H9 (cell line): ENCODE measurements around the gene ZNF524. TPM values are rescaled to one million over a fixed set of nuclear protein-coding genes. Genes with fewer than 3 reads are reported as not detected.
"Not testable (repeated sequence)": the region's sequence is repeated elsewhere in the genome, so short reads cannot be mapped to it uniquely, and the experiment has no call there.

ENCODE experiments used
- DNase-seq: peaks from one replicate; pipeline ENCODE4 v3.0.0-alpha.2; 2017
- H2AFZ ChIP-seq: one replicate; pipeline ENCODE4 v1.6.1; 2013; ENCODE audit warnings: mild to moderate bottlenecking, low read length, control low read depth, moderate library complexity
- H2AK5ac ChIP-seq: 2 replicates; pipeline ENCODE4 v1.6.1; 2013; ENCODE audit warnings: low read length, control low read depth, mixed read lengths; ENCODE audit not compliant: insufficient read length
- H2BK120ac ChIP-seq: one replicate; pipeline ENCODE4 v1.6.1; 2013; ENCODE audit warnings: low read depth, mild to moderate bottlenecking, low read length, control low read depth, inconsistent platforms; ENCODE audit not compliant: poor library complexity, severe bottlenecking
- H2BK12ac ChIP-seq: 2 replicates; pipeline ENCODE4 v1.6.1; 2013; ENCODE audit warnings: low read length, control low read depth, mixed read lengths, low read depth; ENCODE audit not compliant: insufficient read length
- H2BK15ac ChIP-seq: 2 replicates; pipeline ENCODE4 v1.6.1; 2013; ENCODE audit warnings: low read depth, low read length, control low read depth
- H2BK20ac ChIP-seq: one replicate; pipeline ENCODE4 v1.6.1; 2013; ENCODE audit warnings: low read depth, mild to moderate bottlenecking, low read length, control low read depth, inconsistent platforms; ENCODE audit not compliant: poor library complexity, severe bottlenecking
- H2BK5ac ChIP-seq: 2 replicates; pipeline ENCODE4 v1.6.1; 2013; ENCODE audit warnings: low read length, control low read depth, mixed read lengths; ENCODE audit not compliant: insufficient read length
- H3K14ac ChIP-seq: 2 replicates; pipeline ENCODE4 v1.6.1; 2013; ENCODE audit warnings: low read length, control low read depth; ENCODE audit not compliant: insufficient read depth
- H3K18ac ChIP-seq: 2 replicates; pipeline ENCODE4 v1.6.1; 2013; ENCODE audit warnings: low read depth, mild to moderate bottlenecking, mixed read lengths, low read length, control low read depth; ENCODE audit not compliant: insufficient read length
- H3K23ac ChIP-seq: 2 replicates; pipeline ENCODE4 v1.6.1; 2013; ENCODE audit warnings: low read length, control low read depth, mixed read lengths, low read depth; ENCODE audit not compliant: insufficient read length
- H3K23me2 ChIP-seq: 2 replicates; pipeline ENCODE4 v1.6.1; 2013; ENCODE audit warnings: low read depth, mild to moderate bottlenecking, mixed read lengths, low read length, control low read depth; ENCODE audit not compliant: insufficient read length, poor library complexity, severe bottlenecking
- H3K27ac ChIP-seq: 2 replicates; pipeline ENCODE4 v1.5.1; 2013; ENCODE audit warnings: low read length, control low read depth, mixed read lengths, low read depth; ENCODE audit not compliant: insufficient read length
- H3K27me3 ChIP-seq: 2 replicates; pipeline ENCODE4 v1.6.1; 2013; ENCODE audit warnings: low read length, control low read depth, inconsistent platforms; ENCODE audit not compliant: insufficient read depth
- H3K4ac ChIP-seq: 2 replicates; pipeline ENCODE4 v1.6.1; 2013; ENCODE audit warnings: low read depth, mild to moderate bottlenecking, control low read depth, inconsistent platforms, low read length, moderate library complexity
- H3K4me1 ChIP-seq: 2 replicates; pipeline ENCODE4 v1.6.1; 2013; ENCODE audit warnings: low read length, control low read depth, inconsistent platforms; ENCODE audit not compliant: insufficient read depth
- H3K4me2 ChIP-seq: 2 replicates; pipeline ENCODE4 v1.6.1; 2013; ENCODE audit warnings: low read length, control low read depth, mixed read lengths; ENCODE audit not compliant: insufficient read length, insufficient read depth
- H3K56ac ChIP-seq: 2 replicates; pipeline ENCODE4 v1.6.1; 2013; ENCODE audit warnings: low read depth, mild to moderate bottlenecking, mixed read lengths, low read length, control low read depth; ENCODE audit not compliant: insufficient read length
- H3K79me1 ChIP-seq: 2 replicates; pipeline ENCODE4 v1.6.1; 2013; ENCODE audit warnings: low read depth, mild to moderate bottlenecking, moderate library complexity, low read length, control low read depth, inconsistent platforms; ENCODE audit not compliant: insufficient read depth, poor library complexity, severe bottlenecking
- H3K79me2 ChIP-seq: 2 replicates; pipeline ENCODE4 v1.6.1; 2013; ENCODE audit warnings: low read length, control low read depth, inconsistent platforms; ENCODE audit not compliant: insufficient read depth
- H3K9ac ChIP-seq: 2 replicates; pipeline ENCODE4 v1.6.1; 2013; ENCODE audit warnings: low read length, control low read depth, mixed read lengths; ENCODE audit not compliant: insufficient read length; ENCODE audit errors: extremely low read depth
- H3K9me3 ChIP-seq: one replicate; pipeline ENCODE4 v1.6.1; 2013; ENCODE audit warnings: low read depth, low read length, inconsistent platforms; ENCODE audit not compliant: control insufficient read depth
- H3T11ph ChIP-seq: one replicate; pipeline ENCODE4 v1.6.1; 2013; ENCODE audit warnings: mild to moderate bottlenecking, low read length, control low read depth, inconsistent platforms
- H4K20me1 ChIP-seq: one replicate; pipeline ENCODE4 v1.6.1; 2013; ENCODE audit not compliant: control insufficient read depth, insufficient read length, insufficient read depth
- H4K5ac ChIP-seq: 2 replicates; pipeline ENCODE4 v1.6.1; 2013; ENCODE audit warnings: low read depth, mild to moderate bottlenecking, mixed read lengths, low read length, control low read depth; ENCODE audit not compliant: insufficient read length
- H4K8ac ChIP-seq: replicated peaks from 2 replicates; pipeline ENCODE4 v1.6.1; 2013; ENCODE audit warnings: low read length, control low read depth, mixed read lengths, low read depth; ENCODE audit not compliant: insufficient read length
- H4K91ac ChIP-seq: 2 replicates; pipeline ENCODE4 v1.6.1; 2013; ENCODE audit warnings: low read depth, mild to moderate bottlenecking, moderate library complexity, mixed read lengths, low read length, control low read depth; ENCODE audit not compliant: insufficient read length
- H3K27ac Mint-ChIP-seq, 3 experiments: 2 replicates in 2 of 3; 3 replicates in 1 of 3; pipeline ENCODE4 v1.8.0; 2020 to 2021; ENCODE audit warnings: mixed read lengths in 3 of 3, mild to moderate bottlenecking in 1 of 3, moderate library complexity in 1 of 3
- H3K27me3 Mint-ChIP-seq: 2 replicates; pipeline ENCODE4 v1.8.0; 2021; ENCODE audit warnings: low read depth, mild to moderate bottlenecking, moderate library complexity, mixed read lengths
- H3K36me3 Mint-ChIP-seq, 3 experiments: 2 replicates in 2 of 3; 3 replicates in 1 of 3; pipeline ENCODE4 v1.8.0; 2020 to 2021; ENCODE audit warnings: low read depth in 3 of 3, mixed read lengths in 3 of 3; ENCODE audit not compliant: insufficient read depth in 1 of 3
- H3K4me1 Mint-ChIP-seq, 2 experiments: 2 replicates each; pipeline ENCODE4 v1.8.0; 2020; ENCODE audit warnings: mixed read lengths in 2 of 2
- H3K4me3 Mint-ChIP-seq, 2 experiments: 2 replicates in 1 of 2; 3 replicates in 1 of 2; pipeline ENCODE4 v1.8.0; 2020 to 2021; ENCODE audit warnings: mild to moderate bottlenecking in 2 of 2, mixed read lengths in 2 of 2, moderate library complexity in 1 of 2
- H3K9me3 Mint-ChIP-seq, 2 experiments: 2 replicates in 1 of 2; 3 replicates in 1 of 2; pipeline ENCODE4 v1.8.0; 2020; ENCODE audit warnings: mild to moderate bottlenecking in 2 of 2, mixed read lengths in 2 of 2, moderate library complexity in 1 of 2
- whole genome bisulfite sequencing: extraction: QIAGEN DNeasy Blood & Tissue Kit; methylation state at CpG from one replicate; pipeline ENCODE4 v1.1.7; 2013; ENCODE audit warnings: missing lambda C conversion rate, low lambda C conversion rate, mixed read lengths; ENCODE audit not compliant: insufficient read length; ENCODE audit errors: extremely low coverage; 5-methylcytosine and 5-hydroxymethylcytosine counted together
- total RNA-seq: library from RNA; stranded (reverse); gene quantifications from 2 replicates; pipeline ENCODE4 v1.2.1, GENCODE V29; 2021

The ZNF524 gene
- total RNA-seq, 1 experiment from 2014 or later: 3.0 TPM

DNA sequence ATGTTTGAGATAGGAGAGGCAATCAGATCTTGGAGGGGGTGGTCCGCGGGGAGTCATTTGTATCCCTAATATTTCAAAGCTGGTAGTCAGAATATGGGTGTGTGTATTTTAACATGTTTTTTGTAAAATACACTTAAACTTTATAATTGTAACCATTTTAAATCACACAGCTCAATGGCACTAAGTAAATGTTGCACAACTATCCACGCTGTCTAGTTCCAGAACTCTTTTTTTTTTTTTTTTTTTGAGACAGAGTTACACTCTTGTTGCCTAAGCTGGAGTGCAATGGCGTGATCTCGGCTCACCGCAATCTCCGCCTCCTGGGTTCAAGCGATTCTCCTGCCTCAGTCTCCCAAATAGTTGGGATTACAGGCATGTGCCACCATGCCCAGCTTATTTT lies 16.2 kb upstream of the ZNF524 start:
- H3K9me3 ChIP-seq, H3K56ac ChIP-seq, H2BK12ac ChIP-seq, H2BK5ac ChIP-seq, H3K27me3 Mint-ChIP-seq, DNase-seq, H3K23me2 ChIP-seq, H3K9me3 Mint-ChIP-seq, H3K79me1 ChIP-seq, H3K79me2 ChIP-seq, H3K23ac ChIP-seq, H3K14ac ChIP-seq, H3K18ac ChIP-seq, H4K91ac ChIP-seq, H4K5ac ChIP-seq, H2BK20ac ChIP-seq, H2BK15ac ChIP-seq, H3K36me3 Mint-ChIP-seq, H3K4me3 Mint-ChIP-seq, H4K8ac ChIP-seq, H3K27ac ChIP-seq, H3K27me3 ChIP-seq, H3K27ac Mint-ChIP-seq, H3K9ac ChIP-seq, H2AK5ac ChIP-seq, H3K4me2 ChIP-seq, H2BK120ac ChIP-seq, H3T11ph ChIP-seq, H3K4ac ChIP-seq, H4K20me1 ChIP-seq, H3K4me1 ChIP-seq, H2AFZ ChIP-seq: not testable (repeated sequence)
- no CpG with 5 or more reads among the region's 8 CpGs for WGBS
- H3K4me1 Mint-ChIP-seq: peaks cover 23 to 25% of the 10 kb centered on the region in 2 experiments
